Measurements from ENCODE around the gene HLCS. TPM values are rescaled to one million over a fixed set of nuclear protein-coding genes. Genes with fewer than 3 reads are reported as not detected.
"Not testable (repeated sequence)": the region's sequence is repeated elsewhere in the genome, so short reads cannot be mapped to it uniquely, and the experiment has no call there.

HLCS gene
- total RNA-seq, 1 donor: 44.3 TPM

DNA sequence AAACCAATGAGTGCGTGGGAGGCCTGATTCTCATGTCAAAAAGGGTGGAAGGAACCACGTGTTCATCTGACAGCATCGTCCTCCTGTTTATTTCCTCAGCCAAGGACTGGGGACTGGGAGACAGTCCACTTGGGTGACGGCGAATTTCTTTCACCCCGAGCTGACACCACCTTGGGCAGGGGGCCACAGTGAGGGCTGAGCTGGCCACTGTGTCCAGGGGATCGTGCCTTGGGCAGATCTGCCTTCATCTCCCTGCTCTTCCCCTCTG lies 145.5 kb downstream of the HLCS start:
- TF ChIP-seq, protein P1, sequence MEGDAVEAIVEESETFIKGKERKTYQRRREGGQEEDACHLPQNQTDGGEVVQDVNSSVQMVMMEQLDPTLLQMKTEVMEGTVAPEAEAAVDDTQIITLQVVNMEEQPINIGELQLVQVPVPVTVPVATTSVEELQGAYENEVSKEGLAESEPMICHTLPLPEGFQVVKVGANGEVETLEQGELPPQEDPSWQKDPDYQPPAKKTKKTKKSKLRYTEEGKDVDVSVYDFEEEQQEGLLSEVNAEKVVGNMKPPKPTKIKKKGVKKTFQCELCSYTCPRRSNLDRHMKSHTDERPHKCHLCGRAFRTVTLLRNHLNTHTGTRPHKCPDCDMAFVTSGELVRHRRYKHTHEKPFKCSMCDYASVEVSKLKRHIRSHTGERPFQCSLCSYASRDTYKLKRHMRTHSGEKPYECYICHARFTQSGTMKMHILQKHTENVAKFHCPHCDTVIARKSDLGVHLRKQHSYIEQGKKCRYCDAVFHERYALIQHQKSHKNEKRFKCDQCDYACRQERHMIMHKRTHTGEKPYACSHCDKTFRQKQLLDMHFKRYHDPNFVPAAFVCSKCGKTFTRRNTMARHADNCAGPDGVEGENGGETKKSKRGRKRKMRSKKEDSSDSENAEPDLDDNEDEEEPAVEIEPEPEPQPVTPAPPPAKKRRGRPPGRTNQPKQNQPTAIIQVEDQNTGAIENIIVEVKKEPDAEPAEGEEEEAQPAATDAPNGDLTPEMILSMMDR (IDR thresholded peaks at IDR 0.05; ENCODE audit: insufficient read depth, low read length): no peak
- no peak for DNase-seq (ENCODE audit: low read depth)
- no peak overlapping the region for H3K4me3 ChIP-seq (ENCODE audit: low read depth, low read length)

GRCh38 chr21:36820176-36821031 lies 146.1 kb downstream of the HLCS start:
- no peak for DNase-seq (ENCODE audit: low read depth)
- no peak overlapping the region for H3K4me3 ChIP-seq (ENCODE audit: low read depth, low read length)
- TF ChIP-seq, protein P1 (IDR thresholded peaks at IDR 0.05; ENCODE audit: insufficient read depth, low read length): no peak

- TF ChIP-seq, protein P1 (IDR thresholded peaks at IDR 0.05; ENCODE audit: insufficient read depth, low read length): no peak
- DNase-seq (ENCODE audit: low read depth): no peak
- H3K4me3 ChIP-seq (ENCODE audit: low read depth, low read length): no peak overlapping the region
These were observed 148.6 kb downstream of the HLCS start for GRCh38 chr21:36817732-36818450.

- DNase-seq (ENCODE audit: low read depth): no peak
- no peak overlapping the region for H3K4me3 ChIP-seq (ENCODE audit: low read depth, low read length)
- TF ChIP-seq, protein P1 (IDR thresholded peaks at IDR 0.05; ENCODE audit: insufficient read depth, low read length): no peak
These were observed 149.8 kb downstream of the HLCS start for GRCh38 chr21:36816561-36817130.

- not testable (repeated sequence) for H3K4me3 ChIP-seq (ENCODE audit: low read depth, low read length); DNase-seq (ENCODE audit: low read depth)
These were observed 150.4 kb downstream of the HLCS start for GRCh38 chr21:36816026-36816425.

GRCh38 chr21:36815284-36815683 lies 151.2 kb downstream of the HLCS start:
- TF ChIP-seq, protein P1 (IDR thresholded peaks at IDR 0.05; ENCODE audit: insufficient read depth, low read length): no peak
- no peak overlapping the region for H3K4me3 ChIP-seq (ENCODE audit: low read depth, low read length)
- no peak for DNase-seq (ENCODE audit: low read depth)

DNA sequence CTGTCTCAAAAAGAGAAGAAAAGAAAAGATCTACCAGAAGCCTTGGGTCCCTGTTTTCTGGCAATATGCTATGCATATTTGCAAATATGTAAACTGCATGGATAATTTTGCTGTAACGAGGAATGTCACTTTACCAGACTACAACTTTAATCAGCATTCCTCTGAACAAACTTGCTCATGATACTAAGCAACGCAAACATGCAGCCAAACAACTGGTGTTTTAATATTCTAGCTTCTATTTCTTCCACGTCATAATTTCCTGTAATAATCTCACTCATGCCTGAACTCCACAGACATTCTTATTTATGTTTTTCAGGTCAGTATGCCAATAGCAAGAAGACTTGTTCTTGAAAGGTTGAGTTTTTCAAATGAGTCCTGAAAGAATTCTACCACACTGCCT lies 153.4 kb downstream of the HLCS start:
- TF ChIP-seq, protein P1 (IDR thresholded peaks at IDR 0.05; ENCODE audit: insufficient read depth, low read length): no peak

More for the DNA sequence above, 153.4 kb downstream of the HLCS start:
- DNase-seq (ENCODE audit: low read depth): no peak
- no peak overlapping the region for H3K4me3 ChIP-seq (ENCODE audit: low read depth, low read length)
